ENCODE measurements around the gene TSC2. TPM values are rescaled to one million over a fixed set of nuclear protein-coding genes. Genes with fewer than 3 reads are reported as not detected.

TSC2 gene
- total RNA-seq, 2 donors from 2014 or later = 77.8 to 86.9 TPM

- intact Hi-C loops (cut with DNase I) = no loop called here
- no peak for DNase-seq (ENCODE audit: low spot score)
Measured at GRCh38 chr16:2078096-2078495, 30.3 kb downstream of the TSC2 start.

- no peak for DNase-seq (ENCODE audit: low spot score)
- intact Hi-C loops (cut with DNase I) = no loop called here
Measured at GRCh38 chr16:2078691-2079090, 30.9 kb downstream of the TSC2 start.

- intact Hi-C loops (cut with DNase I) = no loop called here
- DNase-seq (ENCODE audit: low spot score) = no peak
Measured at GRCh38 chr16:2079311-2079800, 31.6 kb downstream of the TSC2 start.

GRCh38 chr16:2079991-2080390 lies 32.2 kb downstream of the TSC2 start:
- intact Hi-C loops (cut with DNase I) = loop anchor here in 1 of 2 donors (10.0 kb wide), 1 partner anchor 1555 kb away; no protein-coding TSS in a partner anchor
- no peak for DNase-seq (ENCODE audit: low spot score)

GRCh38 chr16:2081201-2082084 lies 33.7 kb downstream of the TSC2 start:
- no peak for DNase-seq (ENCODE audit: low spot score)
- intact Hi-C loops (cut with DNase I) = loop anchor here in 1 of 2 donors (2.0 to 10.0 kb wide), 2 partner anchors 25 to 1553 kb away; no protein-coding TSS in a partner anchor

GRCh38 chr16:2082171-2082982 lies 34.6 kb downstream of the TSC2 start:
- intact Hi-C loops (cut with DNase I) = loop anchor here in 1 of 2 donors (2.0 to 10.0 kb wide), 2 partner anchors 26 to 1552 kb away; no protein-coding TSS in a partner anchor
- DNase-seq (ENCODE audit: low spot score) = no peak

GRCh38 chr16:2082983-2083364 lies 35.2 kb downstream of the TSC2 start:
- intact Hi-C loops (cut with DNase I) = loop anchor here in 1 of 2 donors (2.0 to 10.0 kb wide), 2 partner anchors 26 to 1552 kb away; no protein-coding TSS in a partner anchor
- no peak for DNase-seq (ENCODE audit: low spot score)

GRCh38 chr16:2083409-2083808 lies 35.6 kb downstream of the TSC2 start:
- DNase-seq (ENCODE audit: low spot score) = no peak
- intact Hi-C loops (cut with DNase I) = loop anchor here in 1 of 2 donors (2.0 to 10.0 kb wide), 2 partner anchors 27 to 1551 kb away; no protein-coding TSS in a partner anchor

- no peak for DNase-seq (ENCODE audit: low spot score)
- intact Hi-C loops (cut with DNase I) = loop anchor here in 1 of 2 donors (2.0 to 10.0 kb wide), 2 partner anchors 27 to 1551 kb away; no protein-coding TSS in a partner anchor
Measured at GRCh38 chr16:2083876-2084780, 36.3 kb downstream of the TSC2 start.

GRCh38 chr16:2084895-2085625 lies 37.3 kb downstream of the TSC2 start:
- no peak for DNase-seq (ENCODE audit: low spot score)
- intact Hi-C loops (cut with DNase I) = loop anchor here in 1 of 2 donors (10.0 kb wide), 1 partner anchor 1550 kb away; no protein-coding TSS in a partner anchor

- DNase-seq (ENCODE audit: low spot score) = no peak
- intact Hi-C loops (cut with DNase I) = loop anchor here in 1 of 2 donors (10.0 kb wide), 1 partner anchor 1549 kb away; no protein-coding TSS in a partner anchor
Measured at GRCh38 chr16:2085669-2086068, 37.9 kb downstream of the TSC2 start.

GRCh38 chr16:2086106-2086742 lies 38.4 kb downstream of the TSC2 start:
- intact Hi-C loops (cut with DNase I) = loop anchor here in 1 of 2 donors (10.0 kb wide), 1 partner anchor 1549 kb away; no protein-coding TSS in a partner anchor
- DNase-seq (ENCODE audit: low spot score) = no peak

GRCh38 chr16:2086812-2087747 lies 39.3 kb downstream of the TSC2 start:
- intact Hi-C loops (cut with DNase I) = loop anchor here in 1 of 2 donors (10.0 kb wide), 1 partner anchor 1548 kb away; no protein-coding TSS in a partner anchor
- DNase-seq (ENCODE audit: low spot score) = no peak

GRCh38 chr16:2087748-2088631 lies 40.2 kb downstream of the TSC2 start:
- DNase-seq (ENCODE audit: low spot score) = no peak
- intact Hi-C loops (cut with DNase I) = loop anchor here in 1 of 2 donors (10.0 kb wide), 1 partner anchor 1547 kb away; no protein-coding TSS in a partner anchor

Data from posterior vena cava (tissue), 2 donors.